NCI-H1092 (cell line): ENCODE results near the gene GABRQ.

Experiments
- DNase-seq: peaks from one replicate; lab custom pipeline; 2025; lab: John Stamatoyannopoulos, UW

The GABRQ gene

GRCh38 chrX:152637649-152638442, at the start of gene GABRQ:
Gene GABRQ (plus strand): TSS chrX:152637895. CDS start chrX:152638203, 308 bp downstream.
- peak; percentile 84 for DNase-seq

DNA sequence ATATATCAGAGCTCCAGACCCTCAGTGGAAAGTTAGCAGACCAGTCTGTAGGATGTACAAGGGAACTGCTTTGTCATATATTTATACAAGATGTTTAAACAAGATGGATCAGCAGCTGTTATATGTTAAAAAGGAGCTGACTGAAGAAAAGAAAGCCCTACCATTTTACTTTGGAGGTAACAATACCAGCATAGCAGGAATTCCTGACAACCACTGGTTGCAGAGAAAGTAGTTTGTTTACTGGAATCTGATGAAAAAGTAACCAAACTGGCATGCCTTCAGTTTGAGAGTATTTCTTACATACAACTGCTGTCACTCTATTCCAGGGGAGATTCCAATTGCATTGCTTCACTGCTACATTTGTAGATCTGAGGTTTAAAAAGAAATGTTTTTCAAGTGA, 49.5 kb upstream of the GABRQ start:
- DNase-seq = no peak

GRCh38 chrX:152600853-152601633, 36.7 kb upstream of the GABRQ start:
- DNase-seq = peak; percentile 63

DNA sequence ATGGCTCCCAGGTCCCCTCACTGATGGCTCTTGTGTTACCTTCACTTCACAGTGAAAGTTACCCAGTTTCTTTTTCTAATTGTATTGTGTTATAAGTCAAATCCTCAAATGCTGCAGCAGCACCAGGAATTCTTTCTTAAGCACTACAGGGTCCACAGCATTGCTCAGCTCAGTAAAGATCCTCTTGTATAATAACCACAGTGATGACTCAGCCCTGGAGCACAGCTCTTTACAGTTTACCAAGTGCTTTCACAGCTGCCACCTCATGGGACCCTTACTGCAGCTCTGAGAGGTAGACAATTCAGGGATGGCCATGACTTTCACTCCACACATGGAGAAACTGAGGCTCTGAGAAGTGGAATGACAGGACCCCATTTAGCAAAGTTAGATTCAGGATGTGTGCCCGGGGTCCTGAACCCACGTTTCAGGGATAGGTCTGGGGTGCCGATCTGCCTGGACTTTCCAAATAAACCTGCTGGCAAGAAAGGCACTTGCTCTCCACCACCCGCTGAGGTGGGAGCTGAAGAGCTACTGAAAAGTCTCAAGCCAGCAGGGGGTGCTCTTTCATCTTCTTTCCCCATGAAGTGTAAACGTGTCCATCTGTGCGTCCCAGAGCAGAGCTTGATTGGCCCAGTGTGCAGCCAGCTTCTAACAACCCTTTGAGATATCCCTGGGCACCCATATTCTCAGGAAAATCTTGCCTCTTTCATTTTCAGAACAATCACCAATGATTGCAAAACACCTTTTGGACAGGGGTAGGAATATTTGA, 35.7 kb upstream of the GABRQ start:
- no peak for DNase-seq

GRCh38 chrX:152614791-152615190, 22.9 kb upstream of the GABRQ start:
- no peak for DNase-seq

DNA sequence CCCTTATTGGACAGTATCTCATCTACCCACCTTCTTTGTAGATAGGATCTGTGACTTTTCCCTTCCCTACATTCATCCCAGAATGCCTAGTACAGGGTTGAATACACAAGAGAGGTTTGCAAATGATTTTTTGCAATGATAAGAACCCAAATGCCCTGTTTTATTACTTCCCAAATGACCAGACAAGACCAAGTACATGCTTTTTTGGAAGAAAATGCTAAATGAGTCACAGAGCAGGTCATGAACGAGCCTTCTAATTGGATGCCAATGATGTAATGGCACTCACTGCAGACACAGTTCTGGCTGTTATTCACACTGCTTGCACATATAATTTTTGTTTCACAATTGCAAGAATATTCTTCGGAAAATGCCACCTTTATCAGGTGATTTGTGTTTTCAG, 17.8 kb upstream of the GABRQ start:
- no peak for DNase-seq

DNA sequence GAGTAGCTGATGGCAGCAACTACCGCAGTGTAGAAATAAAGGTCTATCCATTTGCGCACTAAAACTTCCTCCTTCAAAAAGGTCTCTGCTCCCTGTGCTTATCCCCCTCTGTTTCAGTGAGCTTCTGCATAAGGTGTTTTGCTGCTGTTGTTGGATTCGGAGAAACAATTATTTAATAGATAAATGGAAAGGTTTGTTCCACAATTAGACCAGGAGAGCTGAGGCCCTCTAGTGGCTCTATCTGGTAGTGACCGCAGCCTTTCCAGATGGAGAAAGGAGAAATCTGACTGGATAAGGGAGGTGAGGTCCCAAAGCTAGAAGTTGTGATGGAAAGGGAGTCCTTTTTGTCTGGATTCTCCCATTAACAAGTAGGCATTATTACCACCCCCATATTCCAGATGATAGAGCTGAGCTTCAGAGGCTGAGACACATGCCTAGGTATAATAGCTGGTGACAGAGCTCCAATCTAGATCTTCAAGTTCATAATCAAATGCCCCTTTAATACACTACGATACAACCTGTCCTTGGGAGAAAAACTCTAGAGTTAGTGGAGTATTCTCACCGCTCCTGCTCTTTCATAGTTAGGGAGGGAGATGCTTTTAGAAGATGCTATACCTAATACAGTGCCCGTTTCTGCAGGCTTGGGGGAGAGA, 5.1 kb upstream of the GABRQ start:
- DNase-seq = peak; percentile 33

DNA sequence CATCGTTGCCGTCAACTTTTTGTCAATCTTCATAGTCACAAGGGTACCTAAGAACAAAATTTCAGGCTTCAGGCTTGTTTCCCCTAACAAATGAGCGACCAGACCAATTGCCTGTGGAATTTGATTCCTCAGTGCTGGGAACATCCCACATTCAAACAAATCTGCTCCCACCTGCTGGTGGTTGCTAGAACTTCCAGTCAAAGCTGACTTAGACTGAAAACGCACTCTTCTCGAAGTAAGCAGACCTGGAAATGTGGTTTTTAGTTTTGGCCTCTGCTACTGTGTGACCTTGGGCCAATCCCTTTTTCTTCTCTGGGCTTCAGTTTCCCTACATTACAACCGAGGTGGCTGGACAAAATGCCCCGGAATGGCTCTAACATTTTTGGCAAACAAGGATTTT, 1.8 kb upstream of the GABRQ start:
- DNase-seq = peak; percentile 7

GRCh38 chrX:152638443-152638904, 779 bp downstream of the GABRQ start:
- no peak for DNase-seq

- DNase-seq = no peak
Measured at GRCh38 chrX:152639426-152639825, 1.7 kb downstream of the GABRQ start.

DNA sequence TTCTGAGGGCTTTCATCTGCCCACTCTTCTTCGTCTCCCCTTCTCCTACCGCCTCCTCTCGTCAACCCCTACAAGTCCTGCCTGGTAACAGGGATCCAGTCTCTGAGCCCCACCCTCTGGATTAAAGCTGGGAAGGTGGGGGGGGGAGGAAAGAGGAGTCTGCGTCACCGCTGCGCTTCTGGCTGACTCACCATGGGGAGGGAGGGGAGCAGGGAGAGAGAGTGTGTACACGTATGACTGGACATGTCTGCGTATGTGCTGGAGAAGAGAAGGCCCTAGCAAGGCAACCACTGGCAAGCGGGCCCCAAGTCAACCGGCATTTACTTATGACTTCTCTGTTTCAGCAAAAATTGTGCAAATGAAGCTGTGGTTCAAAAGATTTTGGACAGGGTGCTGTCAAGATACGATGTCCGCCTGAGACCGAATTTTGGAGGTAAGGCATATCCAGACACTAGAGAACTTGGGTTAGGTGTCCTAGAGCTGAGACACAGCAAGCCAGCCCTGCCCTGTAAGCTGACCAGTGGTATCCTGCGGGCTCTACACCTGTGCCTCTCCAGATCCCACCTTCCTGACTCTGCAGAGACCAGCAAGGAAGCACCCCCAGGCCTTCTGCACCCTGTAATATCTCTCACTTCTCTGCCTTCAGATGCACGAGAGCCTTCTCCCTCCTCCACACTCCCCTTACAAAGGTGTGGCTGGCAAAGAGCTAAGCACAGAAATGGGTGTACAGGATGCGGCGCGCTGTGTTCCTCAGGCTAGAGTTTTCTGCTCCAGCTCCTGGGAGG, 2.5 kb downstream of the GABRQ start:
- no peak for DNase-seq

DNA sequence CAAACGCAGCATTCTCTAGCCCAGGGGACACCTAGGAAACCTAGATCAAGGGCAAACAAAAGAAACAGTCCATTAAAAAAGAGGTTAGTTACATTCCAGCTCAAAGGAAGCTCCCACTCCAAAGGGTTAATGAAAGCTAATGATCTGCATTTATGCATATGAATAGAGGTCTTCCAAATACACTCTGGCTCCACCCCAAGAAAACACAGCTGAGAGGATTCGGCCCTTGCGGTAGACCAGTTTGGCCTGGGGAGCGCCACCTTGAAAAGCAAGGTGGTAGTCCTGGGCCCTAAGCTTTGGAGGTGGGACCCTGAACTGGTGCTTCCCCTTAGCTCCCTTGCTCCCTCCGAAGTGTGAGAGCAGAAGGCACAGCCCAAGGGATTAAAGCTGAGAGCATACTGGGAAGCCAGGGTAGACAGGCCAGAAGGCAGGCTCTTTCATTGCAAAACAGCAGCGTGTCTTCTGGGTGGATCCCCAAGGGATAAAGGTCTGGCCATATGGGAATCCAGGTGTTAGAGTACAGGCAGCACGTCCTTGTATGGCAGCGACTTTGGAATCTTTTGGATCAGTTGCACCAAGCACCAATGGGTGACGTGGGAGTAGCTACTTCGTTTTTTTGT, 3.7 kb downstream of the GABRQ start:
- DNase-seq = no peak

DNA sequence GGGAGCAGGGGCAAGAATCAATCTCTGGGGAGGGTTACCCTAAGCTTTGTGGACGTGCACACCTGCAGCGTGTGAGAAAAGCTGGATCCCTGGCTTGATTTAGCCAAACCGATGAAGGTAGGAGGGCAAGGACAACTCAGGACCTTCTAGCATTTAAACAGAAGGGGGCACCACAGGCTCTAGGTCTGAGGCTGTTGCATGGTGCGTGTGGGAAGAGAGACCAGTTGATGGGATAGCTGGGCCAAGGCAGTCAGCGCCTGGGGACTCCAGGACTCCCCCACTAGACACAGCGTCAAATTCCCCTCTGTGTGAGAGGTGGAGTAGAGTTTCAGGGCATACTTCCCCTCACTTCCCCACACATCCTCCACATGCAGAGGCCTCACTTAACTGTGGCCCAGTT, 4.3 kb downstream of the GABRQ start:
- no peak for DNase-seq

DNA sequence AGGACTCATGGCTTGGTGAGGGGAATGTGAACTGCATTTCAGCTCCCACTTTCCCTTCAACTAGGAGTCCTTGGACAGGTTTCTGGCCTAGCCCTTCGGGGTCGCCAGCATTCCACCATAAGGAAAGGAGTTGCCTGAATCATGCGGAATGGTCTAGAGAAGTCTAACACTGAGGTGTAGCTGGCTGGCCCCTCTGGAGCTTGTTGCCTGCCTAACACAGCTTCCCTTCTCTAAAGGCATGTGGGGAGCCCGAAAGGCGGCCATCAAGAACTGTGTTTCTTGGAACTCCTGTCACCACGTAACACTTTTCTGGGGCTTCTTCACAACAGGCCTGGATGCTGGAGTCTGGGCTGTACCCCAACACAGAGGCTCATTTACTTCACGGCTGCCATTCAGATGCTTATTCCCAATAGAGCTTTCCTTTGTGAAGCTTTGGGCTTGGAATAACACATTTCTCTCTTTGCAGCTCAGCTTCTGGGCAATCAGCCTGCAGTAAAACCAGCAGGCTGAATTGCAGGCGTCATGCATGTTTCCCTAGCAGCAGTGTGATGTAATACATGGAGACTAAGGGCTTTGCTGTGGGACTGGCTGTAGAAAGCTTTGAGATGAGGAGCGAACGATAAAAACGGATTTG, 5.4 kb downstream of the GABRQ start:
- no peak for DNase-seq

DNA sequence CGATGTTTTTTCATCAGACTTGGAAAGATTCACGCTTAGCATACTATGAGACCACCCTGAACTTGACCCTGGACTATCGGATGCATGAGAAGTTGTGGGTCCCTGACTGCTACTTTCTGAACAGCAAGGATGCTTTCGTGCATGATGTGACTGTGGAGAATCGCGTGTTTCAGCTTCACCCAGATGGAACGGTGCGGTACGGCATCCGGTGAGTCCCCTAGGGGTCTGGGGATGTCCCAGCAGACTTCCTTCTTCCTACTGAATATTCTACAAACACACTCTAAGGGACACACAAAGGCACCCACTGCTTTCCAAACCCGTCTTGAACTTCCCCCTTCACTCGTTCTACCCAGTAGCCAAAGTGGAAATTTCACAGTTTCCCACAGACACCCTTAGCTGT, 9.3 kb downstream of the GABRQ start:
- DNase-seq = no peak

- no peak for DNase-seq
Measured at GRCh38 chrX:152647978-152648377, 10.3 kb downstream of the GABRQ start.

DNA sequence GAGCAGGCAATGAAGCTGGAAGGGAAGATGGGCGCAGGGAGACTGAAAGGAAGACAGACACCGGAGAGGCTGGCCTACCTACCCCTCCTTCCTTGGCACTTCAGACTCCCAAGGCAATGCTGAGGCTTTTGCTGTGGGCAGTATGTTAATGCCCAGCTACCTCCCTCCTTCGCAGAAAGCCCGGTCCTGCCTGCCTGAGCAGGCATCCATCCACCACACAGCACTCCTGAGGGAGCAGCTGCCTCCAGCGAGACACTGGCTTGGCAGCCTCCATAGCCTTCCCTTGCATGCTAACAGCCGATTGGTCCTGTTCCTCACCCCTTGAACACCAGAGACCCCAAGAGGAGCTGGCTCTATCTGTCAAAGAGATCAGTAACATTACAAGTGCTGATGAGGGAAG, 14.4 kb downstream of the GABRQ start:
- DNase-seq = no peak

DNA sequence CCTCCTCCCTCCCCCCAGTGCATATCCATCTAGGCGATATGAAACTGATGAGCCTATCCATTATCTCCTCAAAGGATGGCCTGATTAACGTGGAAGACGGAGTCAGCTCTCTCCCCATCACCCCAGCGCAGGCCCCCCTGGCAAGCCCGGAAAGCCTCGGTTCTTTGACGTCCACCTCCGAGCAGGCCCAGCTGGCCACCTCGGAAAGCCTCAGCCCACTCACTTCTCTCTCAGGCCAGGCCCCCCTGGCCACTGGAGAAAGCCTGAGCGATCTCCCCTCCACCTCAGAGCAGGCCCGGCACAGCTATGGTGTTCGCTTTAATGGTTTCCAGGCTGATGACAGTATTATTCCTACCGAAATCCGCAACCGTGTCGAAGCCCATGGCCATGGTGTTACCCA, 14.8 kb downstream of the GABRQ start:
- no peak for DNase-seq

DNA sequence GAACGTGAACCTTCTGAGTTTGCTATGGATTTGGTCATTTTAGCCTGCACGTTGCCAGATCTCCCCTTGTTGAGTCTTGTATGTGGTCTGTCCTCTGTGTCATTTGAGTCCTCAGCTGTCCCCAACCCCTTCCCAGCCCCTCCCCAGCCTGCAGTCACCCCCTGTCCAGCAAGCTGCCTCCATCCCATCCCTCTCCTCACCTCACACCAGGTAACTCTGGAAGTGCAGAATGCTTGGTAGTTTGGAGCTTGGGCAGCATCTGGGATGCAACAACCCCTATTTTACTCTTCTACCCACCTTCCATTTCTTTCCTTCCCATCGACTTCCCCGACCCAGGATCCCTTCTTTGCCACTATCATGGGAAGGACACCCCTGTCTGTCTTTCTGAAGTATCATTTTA, 18.4 kb downstream of the GABRQ start:
- DNase-seq = no peak

GRCh38 chrX:152656890-152657289, 19.2 kb downstream of the GABRQ start:
- DNase-seq = no peak
